Cerebellar cortex (tissue), 1 donor: ENCODE measurements around the gene ITCH.

Source experiments
- DNase-seq: peaks from one replicate; pipeline ENCODE4 v3.0.0-alpha.2; 2015; ENCODE audit warnings: low spot score

Gene ITCH

GRCh38 chr20:34534391-34535165, 171.5 kb downstream of the ITCH start:
- no peak for DNase-seq

GRCh38 chr20:34535301-34535840, 172.3 kb downstream of the ITCH start:
- no peak for DNase-seq

GRCh38 chr20:34535857-34536256, 172.8 kb downstream of the ITCH start:
- no peak for DNase-seq

- peak; percentile 52 for DNase-seq
Observed at GRCh38 chr20:34536798-34537394, 173.8 kb downstream of the ITCH start.

- DNase-seq, result no peak
Observed at GRCh38 chr20:34537651-34538050, 174.6 kb downstream of the ITCH start.

GRCh38 chr20:34538671-34539123, 175.6 kb downstream of the ITCH start:
- DNase-seq, result peak; percentile 31

GRCh38 chr20:34539756-34540155, 176.7 kb downstream of the ITCH start:
- DNase-seq, result no peak

GRCh38 chr20:34540596-34541263, 177.7 kb downstream of the ITCH start:
- DNase-seq, result no peak

GRCh38 chr20:34541264-34541901, 178.3 kb downstream of the ITCH start:
- DNase-seq, result no peak

GRCh38 chr20:34541917-34542316, 178.8 kb downstream of the ITCH start:
- no peak for DNase-seq

- no peak for DNase-seq
Observed at GRCh38 chr20:34542439-34542838, 179.4 kb downstream of the ITCH start.

- DNase-seq, result peak; percentile 26
Observed at GRCh38 chr20:34543463-34544056, 180.5 kb downstream of the ITCH start.

- peak; percentile 66 for DNase-seq
Observed at GRCh38 chr20:34544109-34544796, 181.2 kb downstream of the ITCH start.

GRCh38 chr20:34546751-34547181, 183.7 kb downstream of the ITCH start:
- peak; percentile 84 for DNase-seq

GRCh38 chr20:34547844-34548613, 185.0 kb downstream of the ITCH start:
- DNase-seq, result no peak

- no peak for DNase-seq
Observed at GRCh38 chr20:34549291-34549928, 186.3 kb downstream of the ITCH start.

GRCh38 chr20:34549929-34550305, 186.8 kb downstream of the ITCH start:
- no peak for DNase-seq

GRCh38 chr20:34552569-34552968, 189.5 kb downstream of the ITCH start:
- no peak for DNase-seq

GRCh38 chr20:34553366-34553867, 190.3 kb downstream of the ITCH start:
- DNase-seq, result no peak

- peak; percentile 63 for DNase-seq
Observed at GRCh38 chr20:34557936-34558319, 194.9 kb downstream of the ITCH start.
